HG03039 (cell line): ENCODE data around the gene PRR15.

Experiments used
- ATAC-seq: cut with Tn5 transposase; IDR thresholded peaks from one replicate; pipeline ENCODE4 v1.9.1; 2021; ENCODE audit warnings: mild to moderate bottlenecking, moderate library complexity; ENCODE audit not compliant: unreplicated experiment

The PRR15 gene

DNA sequence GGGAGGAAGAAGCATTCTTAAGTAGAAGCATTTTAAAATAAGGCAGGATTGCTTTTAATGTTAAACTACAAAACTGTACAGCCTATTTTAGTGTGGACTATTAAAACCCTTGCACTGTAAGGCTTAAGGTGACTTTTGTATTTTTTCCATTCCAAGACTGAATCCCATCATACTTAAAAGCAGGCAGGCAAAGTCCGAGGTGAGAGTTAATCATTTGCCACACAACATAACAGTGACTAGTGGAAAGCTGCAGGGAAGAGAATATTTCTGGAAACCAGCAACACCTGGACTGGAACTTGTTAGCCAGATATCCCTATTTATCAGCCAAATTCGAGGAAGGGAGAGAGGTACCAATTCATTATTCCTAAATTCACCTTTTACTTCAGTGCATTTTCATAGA is 3.5 kb downstream of the PRR15 start:
- no peak for ATAC-seq

- ATAC-seq: no peak
Observed at GRCh38 chr7:29569648-29570047, 6.0 kb downstream of the PRR15 start.

DNA sequence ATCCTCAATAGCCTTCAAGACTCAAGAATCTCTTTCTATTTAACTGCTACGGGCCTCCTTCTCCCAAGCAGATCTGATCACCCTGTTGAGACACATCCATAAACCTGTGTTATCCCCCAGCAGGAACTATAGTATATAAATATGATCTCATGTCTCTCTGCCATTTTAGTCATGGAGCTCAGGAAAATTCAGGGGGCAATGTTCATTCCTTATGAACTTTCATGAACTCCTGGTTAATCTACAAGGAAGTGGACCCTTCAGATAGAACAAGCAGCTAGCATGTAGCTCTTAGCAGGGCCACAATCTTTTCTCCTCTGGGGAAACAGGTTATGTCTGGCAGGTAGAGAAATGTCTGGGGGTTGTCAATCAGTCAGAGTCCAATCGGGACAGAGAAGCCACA is 8.9 kb downstream of the PRR15 start:
- no peak for ATAC-seq

GRCh38 chr7:29573567-29573966 is 9.9 kb downstream of the PRR15 start:
- ATAC-seq: no peak

DNA sequence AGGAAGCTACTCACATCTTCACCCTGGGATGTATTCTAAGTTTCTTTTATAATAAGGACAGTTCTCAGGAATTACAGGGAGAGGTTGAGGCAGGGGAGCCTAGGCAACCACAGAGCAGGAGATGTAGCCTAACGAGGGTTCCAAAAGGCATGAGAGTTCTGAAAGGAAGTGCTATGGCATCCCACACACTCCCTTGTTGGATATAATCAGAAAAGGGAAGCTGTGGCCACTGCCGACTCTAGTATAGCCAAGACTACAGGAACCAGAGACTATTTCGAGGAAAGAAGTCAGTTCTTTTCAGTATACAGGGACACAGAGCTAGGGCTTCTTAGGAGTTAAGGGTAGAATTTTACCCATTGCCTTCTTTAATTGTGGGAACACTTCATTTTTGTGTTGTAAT is 11.0 kb downstream of the PRR15 start:
- no peak for ATAC-seq

DNA sequence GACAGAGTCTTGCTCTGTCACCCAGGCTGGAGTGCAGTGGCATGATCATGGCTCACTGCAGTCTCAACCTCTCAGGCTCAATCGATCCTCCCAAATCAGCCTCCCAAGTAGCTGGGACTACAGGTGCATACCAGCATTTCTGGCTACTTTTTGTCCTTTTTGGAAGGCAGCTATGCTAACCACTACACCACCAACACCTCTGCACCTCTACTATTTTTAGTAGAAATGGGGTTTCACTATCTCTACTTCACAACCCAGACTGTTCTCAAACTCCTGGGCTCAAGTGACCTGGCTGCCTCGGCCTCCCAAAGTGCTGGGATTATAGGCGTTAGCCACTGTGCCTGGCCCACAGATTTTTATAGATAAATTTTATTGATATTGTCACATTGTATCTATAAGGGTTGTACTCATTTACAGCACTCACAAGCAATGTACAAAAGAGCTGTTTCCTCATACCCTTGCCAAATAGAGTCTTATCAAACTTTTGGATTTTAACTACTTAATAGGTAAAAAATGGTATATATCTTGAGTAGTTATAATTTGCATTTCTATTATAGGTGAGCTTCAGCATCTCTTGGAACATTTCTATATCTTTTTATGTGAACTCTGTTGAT is 23.7 kb downstream of the PRR15 start:
- no peak for ATAC-seq

GRCh38 chr7:29588212-29588611 is 24.6 kb downstream of the PRR15 start:
- no peak for ATAC-seq

- no peak for ATAC-seq
Observed at GRCh38 chr7:29588900-29589696, 25.5 kb downstream of the PRR15 start.

DNA sequence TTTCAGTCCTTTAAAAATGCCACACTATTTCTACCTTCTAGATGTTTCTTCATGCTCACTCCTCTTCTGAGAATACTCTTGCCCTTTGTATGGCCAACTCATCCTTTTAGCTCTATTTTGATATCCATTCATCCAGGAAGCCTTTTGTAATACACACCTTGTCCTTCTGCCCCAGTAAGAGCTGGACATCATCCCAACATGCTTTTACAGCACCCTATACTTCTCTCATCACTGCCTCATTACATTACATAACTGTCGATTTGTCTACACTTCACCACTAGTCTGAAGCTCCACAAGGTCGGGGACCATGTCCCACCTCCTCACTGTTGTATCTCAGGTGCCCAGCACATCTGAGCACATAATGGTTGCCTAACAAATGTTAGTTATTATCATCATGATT is 29.2 kb downstream of the PRR15 start:
- ATAC-seq: no peak

DNA sequence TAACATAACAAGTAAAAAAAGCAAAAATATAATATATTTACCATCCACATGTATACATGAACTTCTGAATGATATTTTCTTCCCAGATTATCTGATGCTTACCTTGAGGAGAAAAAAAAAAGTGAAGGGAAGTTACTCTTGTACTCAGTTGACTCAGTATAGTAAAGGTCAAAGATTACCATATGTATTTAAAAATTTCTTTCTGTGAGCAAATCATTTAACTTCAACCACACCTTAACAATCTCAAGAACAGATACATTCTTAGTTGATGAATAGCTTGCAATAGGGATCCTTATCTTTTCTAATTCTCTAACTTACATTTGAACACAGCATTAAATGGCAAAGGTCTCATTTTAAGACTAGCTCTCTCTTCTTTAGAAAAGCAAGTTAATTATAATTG is 29.8 kb downstream of the PRR15 start:
- ATAC-seq: no peak

- ATAC-seq: no peak
Observed at GRCh38 chr7:29596593-29597178, 33.1 kb downstream of the PRR15 start.

- ATAC-seq: no peak
Observed at GRCh38 chr7:29597266-29597665, 33.6 kb downstream of the PRR15 start.

GRCh38 chr7:29598137-29598536 is 34.5 kb downstream of the PRR15 start:
- no peak for ATAC-seq

GRCh38 chr7:29598613-29599012 is 35.0 kb downstream of the PRR15 start:
- no peak for ATAC-seq

DNA sequence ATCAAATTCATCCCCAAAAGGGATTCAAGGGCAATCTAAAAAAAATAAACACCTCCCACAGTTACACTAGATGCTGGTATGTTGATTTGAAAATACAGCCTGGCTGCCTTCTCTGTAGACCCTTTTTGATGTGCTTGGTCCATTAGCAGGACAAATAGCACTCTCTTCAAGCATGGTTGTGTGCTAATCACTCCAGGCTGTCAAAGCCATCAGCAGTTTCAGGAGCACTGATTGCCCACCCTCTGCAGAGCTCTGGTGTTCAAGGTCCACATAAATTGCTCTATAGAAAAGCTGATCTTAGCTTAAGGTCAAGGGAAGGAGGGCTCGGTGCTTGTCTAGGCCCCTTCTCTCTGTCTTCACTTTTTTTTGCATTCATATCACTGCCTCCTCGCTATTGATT is 35.4 kb downstream of the PRR15 start:
- no peak for ATAC-seq

GRCh38 chr7:29600661-29601060 is 37.0 kb downstream of the PRR15 start:
- no peak for ATAC-seq

GRCh38 chr7:29604052-29604451 is 40.4 kb downstream of the PRR15 start:
- ATAC-seq: no peak

- no peak for ATAC-seq
Observed at GRCh38 chr7:29604702-29605101, 41.1 kb downstream of the PRR15 start.

- no peak for ATAC-seq
Observed at GRCh38 chr7:29605671-29606070, 42.0 kb downstream of the PRR15 start.

- ATAC-seq: no peak
Observed at GRCh38 chr7:29606287-29606721, 42.7 kb downstream of the PRR15 start.

DNA sequence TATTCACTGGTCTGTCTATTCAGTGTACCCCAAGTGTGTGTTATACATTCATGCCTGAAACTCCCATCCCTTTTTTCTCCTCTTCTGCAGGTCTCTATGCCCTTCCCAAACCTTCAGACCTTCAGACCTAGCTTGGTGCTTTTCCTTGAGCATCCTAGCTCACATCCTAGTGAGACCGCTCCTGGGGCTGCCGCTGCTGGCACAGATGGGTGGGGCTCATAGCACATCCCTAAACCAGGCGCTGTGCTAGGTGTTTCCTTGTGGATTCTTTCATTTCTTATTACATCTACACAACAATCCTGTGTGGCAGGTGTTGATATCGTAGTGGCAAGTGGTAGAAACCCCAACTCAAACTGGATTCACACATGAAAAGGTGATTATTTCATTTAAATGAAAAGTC is 43.2 kb downstream of the PRR15 start:
- ATAC-seq: no peak

DNA sequence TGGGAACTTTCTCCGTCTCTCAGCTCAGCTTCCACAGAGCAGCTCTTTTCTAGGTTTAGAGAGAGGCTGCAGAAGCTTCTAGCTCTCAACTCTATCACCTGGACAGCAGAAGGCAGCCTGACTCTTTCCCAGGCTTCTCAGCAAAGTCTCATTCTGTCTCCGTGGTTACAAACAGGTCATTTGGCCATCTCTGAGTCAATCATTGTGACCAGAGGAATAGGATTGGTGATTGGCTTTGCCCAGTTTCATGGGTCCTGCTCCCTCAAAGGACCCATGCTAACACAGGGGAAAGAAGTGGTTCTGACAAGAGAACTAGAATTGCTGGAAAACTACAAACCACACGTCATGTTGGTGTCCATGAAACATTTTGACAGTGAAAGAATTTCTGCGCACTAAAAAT is 43.6 kb downstream of the PRR15 start:
- ATAC-seq: no peak
